H1 (cell line): ENCODE data around the gene FOXA3. TPM values are rescaled to one million over a fixed set of nuclear protein-coding genes. Genes with fewer than 3 reads are reported as not detected.

ENCODE experiments used
- CTCF ChIA-PET: fragments of 300-600 bp; sonication (Branson Sonifier 250); formaldehyde crosslinking; loops from one replicate; lab custom pipeline; 2021; ENCODE audit not compliant: partially characterized antibody; lab: Charles Lee
- POLR2A ChIA-PET: fragments of 300-600 bp; sonication (Branson Sonifier 250); formaldehyde crosslinking; loops from one replicate; lab custom pipeline; 2021; ENCODE audit warnings: inconsistent platforms; ENCODE audit not compliant: partially characterized antibody; lab: Charles Lee
- DNase-seq, 2 experiments: peaks; one replicate each; pipeline versions ENCODE4 v3.0.0 to v3.0.0-alpha.2; 2010 to 2022; ENCODE audit warnings: low spot score in 2 of 2, low read depth in 1 of 2, mixed read lengths in 1 of 2
- FAIRE-seq: peaks from 2 replicates; lab custom pipeline; 2011; peaks lifted over from hg19 to GRCh38; lab: Jason Lieb, UNC
- H2AFZ ChIP-seq: 2 replicates; pipeline ENCODE4 v1.8.1; 2012; ENCODE audit warnings: low read length, inconsistent platforms
- H2AK5ac ChIP-seq: 2 replicates; pipeline ENCODE4 v1.6.1; 2013; ENCODE audit warnings: low read depth, low read length
- H2BK120ac ChIP-seq: replicated peaks from 2 replicates; pipeline ENCODE3; 2013; ENCODE audit warnings: low read depth, low read length, inconsistent platforms
- H2BK12ac ChIP-seq: 2 replicates; pipeline ENCODE4 v1.6.1; 2013; ENCODE audit warnings: low read depth, low read length
- H2BK15ac ChIP-seq: 2 replicates; pipeline ENCODE4 v1.6.1; 2013; ENCODE audit warnings: low read length
- H2BK20ac ChIP-seq: 2 replicates; pipeline ENCODE4 v1.6.1; 2013; ENCODE audit warnings: low read length
- H2BK5ac ChIP-seq: 2 replicates; pipeline ENCODE4 v1.6.1; 2013; ENCODE audit warnings: low read depth, low read length
- H3K14ac ChIP-seq: 2 replicates; pipeline ENCODE4 v1.6.1; 2013; ENCODE audit warnings: inconsistent platforms; ENCODE audit not compliant: insufficient read length
- H3K18ac ChIP-seq: 2 replicates; pipeline ENCODE4 v1.6.1; 2013; ENCODE audit warnings: low read length; ENCODE audit errors: extremely low read depth
- H3K23ac ChIP-seq: 2 replicates; pipeline ENCODE4 v1.6.1; 2013; ENCODE audit warnings: inconsistent platforms; ENCODE audit not compliant: insufficient read length
- H3K23me2 ChIP-seq: 2 replicates; pipeline ENCODE4 v1.6.1; 2013; ENCODE audit warnings: low read depth, low read length
- H3K27ac ChIP-seq: 2 replicates; pipeline ENCODE4 v1.6.1; 2011; ENCODE audit warnings: low read depth, low read length, inconsistent platforms
- H3K27me3 ChIP-seq, 4 experiments: replicated peaks in 1 of 4; 1 replicate in 1 of 4; 2 replicates in 3 of 4; pipeline versions ENCODE4 v1.6.1 to v1.8.1; 2011 to 2013; ENCODE audit warnings: low read length in 3 of 4, mild to moderate bottlenecking in 3 of 4, inconsistent platforms in 2 of 4, mixed read lengths in 2 of 4, moderate library complexity in 1 of 4; ENCODE audit not compliant: control insufficient read depth in 3 of 4, insufficient read depth in 3 of 4; ENCODE audit errors: extremely low read depth in 1 of 4
- H3K36me3 ChIP-seq, 4 experiments: 2 replicates each; pipeline versions ENCODE4 v1.6.1 to v1.8.1; 2011 to 2013; ENCODE audit warnings: mild to moderate bottlenecking in 4 of 4, low read length in 3 of 4, moderate library complexity in 2 of 4, control low read depth in 1 of 4, inconsistent platforms in 1 of 4; ENCODE audit not compliant: insufficient read depth in 4 of 4, control insufficient read depth in 2 of 4
- H3K4ac ChIP-seq: replicated peaks from 2 replicates; pipeline ENCODE3; 2013; ENCODE audit warnings: low read length, low read depth, mixed read lengths, inconsistent platforms; ENCODE audit not compliant: insufficient read length
- H3K4me1 ChIP-seq, 4 experiments: replicated peaks in 1 of 4; 1 replicate in 1 of 4; 2 replicates in 3 of 4; pipeline versions ENCODE4 v1.6.1 to v1.8.1; 2011 to 2013; ENCODE audit warnings: low read length in 3 of 4, inconsistent platforms in 2 of 4, mixed read lengths in 1 of 4; ENCODE audit not compliant: insufficient read depth in 4 of 4, control insufficient read depth in 3 of 4
- H3K4me2 ChIP-seq, 2 experiments: 2 replicates each; pipeline versions ENCODE4 v1.6.1 to v1.8.1; 2011 to 2013; ENCODE audit warnings: low read depth in 2 of 2, low read length in 2 of 2, control low read depth in 1 of 2, inconsistent platforms in 1 of 2, mild to moderate bottlenecking in 1 of 2; ENCODE audit not compliant: insufficient read depth in 1 of 2
- H3K4me3 ChIP-seq, 4 experiments: fragments of 200-600, 300-600 bp in 1 of 4; sonication (generic), shearing (Covaris generic), sonication (Bioruptor Twin) in 1 of 4; 2 replicates each; pipeline versions ENCODE4 v1.5.1 to v1.8.1; 2011 to 2016; ENCODE audit warnings: low read length in 4 of 4, low read depth in 3 of 4, control low read depth in 2 of 4, inconsistent platforms in 2 of 4, mild to moderate bottlenecking in 2 of 4, mixed read lengths in 1 of 4, moderate library complexity in 1 of 4; ENCODE audit not compliant: insufficient read depth in 2 of 4; ENCODE audit errors: extremely low read depth in 1 of 4
- H3K56ac ChIP-seq: replicated peaks from 2 replicates; pipeline ENCODE3; 2013; ENCODE audit warnings: low read depth, mild to moderate bottlenecking, mixed read lengths, low read length, inconsistent platforms; ENCODE audit not compliant: insufficient read length
- H3K79me1 ChIP-seq: 2 replicates; pipeline ENCODE4 v1.6.1; 2013; ENCODE audit warnings: low read depth, low read length, control low read depth
- H3K79me2 ChIP-seq, 2 experiments: 2 replicates each; pipeline versions ENCODE4 v1.6.1 to v1.8.1; 2012 to 2013; ENCODE audit warnings: low read length in 2 of 2, mild to moderate bottlenecking in 2 of 2, inconsistent platforms in 1 of 2; ENCODE audit not compliant: insufficient read depth in 2 of 2, control insufficient read depth in 1 of 2
- H3K9ac ChIP-seq, 4 experiments: replicated peaks in 1 of 4; 1 replicate in 1 of 4; 2 replicates in 3 of 4; pipeline versions ENCODE4 v1.6.1 to v1.8.1; 2011 to 2013; ENCODE audit warnings: low read depth in 3 of 4, low read length in 3 of 4, control low read depth in 2 of 4, mild to moderate bottlenecking in 2 of 4, moderate library complexity in 2 of 4, inconsistent platforms in 1 of 4; ENCODE audit errors: extremely low read depth in 1 of 4
- H3K9me3 ChIP-seq, 2 experiments: 2 replicates each; pipeline versions ENCODE4 v1.6.1 to v1.8.1; 2012 to 2013; ENCODE audit warnings: mild to moderate bottlenecking in 2 of 2, moderate library complexity in 2 of 2, control low read depth in 1 of 2, inconsistent platforms in 1 of 2, low read depth in 1 of 2, low read length in 1 of 2, mixed read lengths in 1 of 2; ENCODE audit not compliant: insufficient read depth in 2 of 2
- H4K20me1 ChIP-seq, 2 experiments: replicated peaks in 1 of 2; 2 replicates each; pipeline versions ENCODE3 to v1.8.1; 2011 to 2013; ENCODE audit warnings: inconsistent platforms in 2 of 2, low read length in 2 of 2, mild to moderate bottlenecking in 1 of 2; ENCODE audit not compliant: insufficient read depth in 2 of 2, control insufficient read depth in 1 of 2
- H4K5ac ChIP-seq: 2 replicates; pipeline ENCODE4 v1.6.1; 2013; ENCODE audit warnings: low read length, low read depth, mixed read lengths, inconsistent platforms; ENCODE audit not compliant: insufficient read length
- H4K8ac ChIP-seq: 2 replicates; pipeline ENCODE4 v1.8.0; 2013; ENCODE audit warnings: mild to moderate bottlenecking, moderate library complexity, low read length, inconsistent platforms; ENCODE audit not compliant: insufficient read depth; ENCODE audit errors: extremely low read depth
- H4K91ac ChIP-seq: replicated peaks from 2 replicates; pipeline ENCODE3; 2013; ENCODE audit warnings: low read length, mixed read lengths, inconsistent platforms; ENCODE audit not compliant: insufficient read length
- RAD21 ChIP-seq, 2 experiments: IDR thresholded peaks in 1 of 2; conservative IDR thresholded peaks in 1 of 2; 2 replicates each; pipeline ENCODE4 v1.6.1; 2011; ENCODE audit warnings: low read depth in 2 of 2, low read length in 2 of 2, improper control_type of control experiment in 1 of 2, inconsistent platforms in 1 of 2, mild to moderate bottlenecking in 1 of 2, moderate library complexity in 1 of 2
- TAF7 ChIP-seq: optimal IDR thresholded peaks from 2 replicates; pipeline ENCODE3; 2011; ENCODE audit warnings: low read depth, mild to moderate bottlenecking, inconsistent platforms, low read length, moderate library complexity, borderline replicate concordance
- whole genome bisulfite sequencing, 2 experiments: shearing (Covaris generic) in 1 of 2; methylation state at CpG; one replicate each; pipeline versions ENCODE4 v1.1.6 to v1.1.7; 2013 to 2015; ENCODE audit warnings: low lambda C conversion rate in 2 of 2, mixed read lengths in 2 of 2, inconsistent platforms in 1 of 2, low coverage in 1 of 2, missing lambda C conversion rate in 1 of 2; ENCODE audit not compliant: insufficient replicate concordance in 2 of 2, insufficient coverage in 1 of 2, insufficient read length in 1 of 2; ENCODE audit errors: extremely low coverage in 1 of 2, missing lambda C conversion rate in 1 of 2; 5-methylcytosine and 5-hydroxymethylcytosine counted together
- polyA plus RNA-seq, 7 experiments: library from polyadenylated mRNA; depleted of rRNA in 3 of 7; stranded (reverse) in 5 of 7; unstranded in 2 of 7; fragments of >200 nt in 5 of 7; fragments of 200-250 nt in 2 of 7; gene quantifications; 1 replicate in 5 of 7; 2 replicates in 1 of 7; 4 replicates in 1 of 7; pipeline versions ENCODE4 v1.2.1 to v1.2.3, GENCODE V29; 2011 to 2013; ENCODE audit warnings: missing spikeins in 2 of 7, mixed read lengths in 2 of 7
- total RNA-seq: library from RNA; stranded (reverse); fragmentation: NEBNext Ultra II Directional; extraction: Animal tissue kit (Norgen Biotek cat#: 25700); gene quantifications from 2 replicates; pipeline ENCODE4 v1.2.1, GENCODE V29; 2021
- TF ChIP-seq, protein P1 (sequence below): IDR thresholded peaks from 2 replicates; pipeline ENCODE4 v1.6.1; 2011; ENCODE audit warnings: low read depth, mild to moderate bottlenecking, low read length; ENCODE audit not compliant: insufficient read depth

FOXA3 gene
- total and polyA plus RNA-seq, 2 of the 8 experiments (the other 6 are each of a cell fraction or from before 2014, with no cell fraction given): 20.2 to 49.1 TPM

DNA sequence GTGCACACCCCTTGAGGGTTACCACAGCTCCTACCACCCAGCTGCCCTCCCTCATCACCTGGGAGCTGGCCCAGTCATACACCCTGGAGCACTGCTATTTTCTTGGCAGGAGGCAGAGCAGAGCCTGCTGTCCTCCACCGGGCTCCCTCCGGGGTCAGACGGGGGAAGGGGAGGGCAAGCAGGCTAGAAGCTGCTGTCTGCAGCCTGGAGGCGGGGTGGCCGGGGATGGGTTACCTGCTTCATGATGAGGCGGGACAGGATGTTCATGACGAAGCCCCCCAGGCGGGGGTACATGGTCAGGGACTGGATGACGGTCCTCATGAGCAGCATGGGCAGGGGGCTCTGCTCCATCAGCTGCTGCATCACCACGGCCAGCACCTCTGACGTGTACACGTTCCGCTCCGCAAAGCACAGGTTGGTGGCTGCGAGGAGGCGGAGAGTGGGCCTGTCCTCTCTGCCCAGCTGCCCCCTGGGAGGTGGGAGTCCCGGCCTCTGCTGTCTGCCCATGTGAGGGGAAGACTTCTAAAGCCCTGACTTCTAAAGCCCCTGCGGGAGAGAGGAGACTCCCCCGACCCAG lies 46.3 kb upstream of the FOXA3 start:
- Histone ChIP-seq H3K23me2 (peaks cover 16% of the 10 kb centered on the region), H2BK120ac (no peak overlapping the region), H3K27me3 (no peaks in the 10 kb centered on the region), H4K20me1 (peaks cover 0 to 4% of the 10 kb centered on the region in 2 experiments), H3K36me3 (peaks cover 3 to 21% (median 12%) of the 10 kb centered on the region in 4 experiments; a peak in 6 of 8 replicates), H4K91ac (peak overlapping the region; percentile 47), H2AK5ac (no peak overlapping the region), H3K56ac (no peak overlapping the region), H2BK20ac (peak overlapping the region; percentile 21; the same call in 1 of the 2 replicates), H4K5ac (no peak overlapping the region), H4K8ac (peak overlapping the region; percentile 73), H2AFZ (no peak overlapping the region), H3K27ac (no peak overlapping the region), H3K9me3 (no peaks in the 10 kb centered on the region), H3K79me1 (no peaks in the 10 kb centered on the region; the same call in 1 of the 2 replicates), H3K23ac (no peak overlapping the region), H3K79me2 (no peaks in the 10 kb centered on the region), H3K14ac (no peak overlapping the region), H2BK12ac (no peak overlapping the region; the same call in 1 of the 2 replicates), H3K4me3 (no peak overlapping the region), H3K9ac (no peak overlapping the region), H3K4ac (peak overlapping the region; percentile 75), H3K18ac (no peak overlapping the region), H3K4me1 (peaks cover 0 to 23% (median 20%) of the 10 kb centered on the region in 4 experiments; a peak in 6 of 7 replicates), H2BK5ac (no peak overlapping the region; the same call in 1 of the 2 replicates), H2BK15ac (no peak overlapping the region), H3K4me2 (peak overlapping the region; percentile 1 to 18; a peak in 1 of 4 replicates)
- WGBS, 2 experiments: 80% methylated on average over 13 of the region's 19 CpGs; no CpG with 5 or more reads in 1 of the 2 experiments
- ChIA-PET CTCF (interaction anchor here (0.6 to 8.8 kb wide), 23 partner anchors 10 to 659 kb away, joined by 3 to 107 read pairs (median 7); partner anchors contain the start of genes DMPK, DMWD, IRF2BP1 and MYPOP), POLR2A (interaction anchor here (1.1 to 12.6 kb wide), 19 partner anchors 8 to 126 kb away, joined by 3 to 175 read pairs (median 4); partner anchors contain the start of genes DMPK, FOXA3, IRF2BP1 and SIX5)
- TF ChIP-seq, protein P1, sequence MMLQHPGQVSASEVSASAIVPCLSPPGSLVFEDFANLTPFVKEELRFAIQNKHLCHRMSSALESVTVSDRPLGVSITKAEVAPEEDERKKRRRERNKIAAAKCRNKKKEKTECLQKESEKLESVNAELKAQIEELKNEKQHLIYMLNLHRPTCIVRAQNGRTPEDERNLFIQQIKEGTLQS: no peak
- TF ChIP-seq TAF7: no peak
- TF ChIP-seq RAD21 (IDR thresholded peaks at IDR 0.05 in 1 of 2, conservative IDR thresholded peaks at IDR 0.05 in 1 of 2; ENCODE audit: low read depth in 2 of 2, low read length in 2 of 2): no peak
- FAIRE-seq (no peak), DNase-seq (peak in 1 of 2 experiments; percentile 79)
